ENCODE results near the gene KRTAP5-10.
"Not testable (repeated sequence)": the region's sequence is repeated elsewhere in the genome, so short reads cannot be mapped to it uniquely, and the experiment has no call there.

KRTAP5-10 gene

DNA sequence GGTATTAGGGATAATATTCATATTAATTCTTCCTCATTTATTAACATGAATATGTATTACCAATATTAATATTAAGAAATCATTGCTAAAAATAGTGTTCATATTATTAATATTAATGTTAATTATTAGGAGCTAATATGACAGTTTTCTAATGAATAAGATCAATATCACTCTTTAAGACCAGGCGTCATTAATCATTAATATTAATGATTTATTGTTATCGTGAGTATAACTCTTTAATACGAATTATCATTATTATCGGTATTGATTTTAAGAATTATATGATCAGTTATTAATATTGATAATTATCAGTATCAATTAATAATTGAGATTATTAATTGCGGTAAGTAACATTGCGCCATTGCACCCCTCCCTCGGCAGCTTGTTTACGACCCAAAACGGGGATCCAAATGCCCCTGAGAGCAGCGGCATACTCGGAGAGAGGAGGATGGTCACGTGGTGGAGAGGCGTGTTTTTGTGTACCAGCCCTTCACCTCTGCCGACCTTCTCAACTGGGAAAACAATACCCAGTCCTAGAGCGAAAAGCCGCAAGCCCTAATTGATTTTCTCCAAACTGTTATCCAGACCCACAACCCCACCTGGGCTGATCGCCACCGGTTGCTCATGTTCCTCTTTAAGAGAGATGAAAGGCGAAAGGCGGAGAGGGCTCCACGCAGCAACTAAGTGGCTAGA lies 46.0 kb downstream of the KRTAP5-10 start:
- DNase-seq (ENCODE audit: low spot score), result not testable (repeated sequence)

DNA sequence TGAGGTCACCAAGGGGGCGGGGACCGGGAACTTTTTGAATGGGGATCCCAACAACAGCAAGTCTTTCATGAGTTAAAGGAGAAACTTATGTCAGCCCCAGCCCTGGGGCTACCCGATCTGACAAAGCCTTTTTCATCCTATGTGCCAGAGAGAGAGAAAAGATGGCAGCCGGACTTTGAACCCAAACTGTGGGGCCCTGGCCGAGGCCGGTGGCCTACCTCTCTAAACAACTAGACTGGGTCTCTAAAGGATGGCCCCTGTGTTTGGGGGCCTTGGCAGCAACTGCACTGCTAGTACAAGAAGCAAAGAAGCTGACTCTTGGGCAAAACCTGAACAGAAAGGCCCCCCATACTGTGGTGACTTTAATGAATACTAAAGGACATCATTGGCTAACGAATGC lies 48.6 kb downstream of the KRTAP5-10 start:
- DNase-seq (ENCODE audit: low spot score), result not testable (repeated sequence)

DNA sequence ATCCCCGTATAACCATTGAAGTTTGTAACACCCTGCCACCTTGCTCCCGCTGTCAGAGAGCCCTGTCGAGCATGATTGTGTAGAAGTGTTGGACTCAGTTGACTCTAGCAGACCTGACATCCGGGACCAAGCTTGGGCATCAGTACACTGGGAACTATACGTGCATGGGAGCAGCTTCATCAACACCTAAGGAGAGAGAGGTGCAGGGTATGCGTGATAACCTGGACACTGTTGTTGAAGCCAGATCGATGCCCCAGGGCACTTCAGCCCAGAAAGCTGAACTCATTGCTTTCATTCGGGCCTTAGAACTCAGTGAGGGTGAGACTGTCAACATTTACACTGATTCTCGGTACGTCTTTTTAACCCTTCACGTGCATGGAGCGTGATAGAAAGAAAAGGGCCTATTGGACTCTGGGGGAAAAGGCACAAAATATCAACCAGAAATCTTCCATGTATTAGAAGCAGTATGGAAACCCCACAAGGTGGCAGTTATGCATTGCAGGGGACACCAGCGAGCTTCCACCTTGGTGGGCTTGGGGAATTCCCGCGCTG lies 49.1 kb downstream of the KRTAP5-10 start:
- not testable (repeated sequence) for DNase-seq (ENCODE audit: low spot score)

- DNase-seq (ENCODE audit: low spot score), result not testable (repeated sequence)
Measured at GRCh38 chr11:71615003-71615402, 49.6 kb downstream of the KRTAP5-10 start.
